SKM-1 (cell line): ENCODE results near the gene CLIC4.

Experiments
- DNase-seq: peaks from one replicate; lab custom pipeline; 2025; ENCODE audit not compliant: unreplicated experiment; lab: John Stamatoyannopoulos, UW

CLIC4 gene

DNA sequence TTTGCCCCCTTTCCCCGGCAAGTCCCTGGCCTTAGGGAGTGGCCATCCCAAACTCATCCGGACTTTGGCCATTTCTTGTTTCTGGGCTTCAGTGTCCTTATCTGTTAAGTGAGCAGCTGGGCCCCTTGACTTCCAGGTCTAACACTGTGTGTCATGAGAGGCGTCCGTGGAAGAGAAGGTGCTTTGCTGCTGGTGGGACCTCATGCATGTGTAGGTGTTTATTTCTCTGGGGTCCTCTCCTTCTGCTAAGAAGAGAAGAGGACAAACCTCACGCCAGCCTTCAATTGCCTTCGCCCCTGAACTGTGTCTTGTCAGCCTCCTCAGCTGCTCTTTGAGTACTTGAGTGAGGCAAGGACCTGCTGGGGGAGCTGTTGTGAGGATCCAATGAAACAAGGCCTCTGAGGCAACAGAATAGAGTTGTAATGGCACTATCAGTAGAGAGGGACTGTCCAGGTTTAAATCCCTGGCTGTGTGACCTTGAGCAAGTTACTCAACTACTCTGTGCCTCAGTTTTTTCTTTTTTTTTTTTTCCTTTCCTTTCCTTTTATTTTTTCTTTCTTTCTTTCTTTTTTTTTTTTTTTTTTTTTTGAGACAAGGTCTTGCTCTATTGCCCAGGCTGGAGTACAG lies 112.4 kb downstream of the CLIC4 start:
- DNase-seq: no peak

DNA sequence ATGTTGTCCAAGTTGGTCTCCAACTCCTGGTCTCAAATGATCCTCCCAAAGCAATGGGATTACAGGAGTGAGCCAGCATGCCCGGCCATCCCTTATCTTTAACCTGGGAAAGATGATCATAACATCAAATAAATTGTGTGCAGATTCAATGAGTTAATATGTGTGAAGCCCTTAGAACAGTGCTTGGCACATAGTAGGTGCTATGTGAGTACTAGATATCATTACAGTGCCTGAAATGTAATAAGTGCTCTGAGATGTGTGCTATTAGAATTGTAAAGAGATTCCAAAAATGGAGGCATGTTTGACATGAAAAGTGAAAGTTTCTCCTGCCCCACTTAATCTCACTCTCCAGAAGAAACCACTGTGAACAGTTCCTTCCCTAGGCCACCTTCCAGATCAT lies 113.0 kb downstream of the CLIC4 start:
- DNase-seq: no peak

DNA sequence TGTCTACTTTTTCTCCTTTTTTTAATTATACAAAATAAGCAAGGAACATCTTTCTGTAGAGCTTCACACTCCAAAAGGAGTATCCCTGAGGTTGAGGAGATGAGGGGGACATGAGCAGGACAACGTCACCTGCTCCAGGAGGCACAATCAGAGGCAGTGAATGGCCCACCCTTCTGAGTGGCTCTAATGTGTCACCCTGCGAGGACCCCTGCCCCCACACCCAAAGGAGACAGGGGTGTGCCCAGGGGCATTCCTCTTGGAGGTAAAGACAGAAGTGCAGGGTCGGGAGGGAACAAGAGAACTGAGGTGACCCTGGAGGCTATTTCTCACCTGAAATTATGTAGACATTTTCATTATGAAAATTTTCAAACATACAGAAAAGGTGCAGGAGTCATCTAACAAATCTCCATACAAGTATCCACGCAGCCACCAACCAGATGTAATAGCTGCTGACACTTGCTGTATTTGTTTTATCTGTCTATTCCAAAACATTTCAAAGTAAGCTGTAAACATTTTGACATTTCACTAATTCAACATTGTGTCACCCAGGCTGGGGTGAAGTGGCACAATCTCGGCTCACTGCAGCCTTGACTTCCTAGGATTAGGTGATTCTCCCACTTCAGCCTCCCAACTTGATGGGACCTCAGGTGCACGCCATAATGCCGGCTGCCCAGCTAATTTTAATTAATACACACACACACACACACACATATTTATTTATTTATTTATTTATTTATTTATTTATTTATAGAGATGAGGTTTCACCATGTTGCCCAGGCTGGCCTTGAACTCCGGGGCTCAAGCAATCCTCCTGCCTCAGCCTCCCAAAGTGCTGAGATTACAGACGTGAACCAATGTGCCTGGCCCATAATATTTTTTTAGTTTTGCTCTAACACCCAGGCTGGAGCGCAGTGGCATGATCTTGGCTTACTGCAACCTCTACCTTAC lies 114.1 kb downstream of the CLIC4 start:
- no peak for DNase-seq

DNA sequence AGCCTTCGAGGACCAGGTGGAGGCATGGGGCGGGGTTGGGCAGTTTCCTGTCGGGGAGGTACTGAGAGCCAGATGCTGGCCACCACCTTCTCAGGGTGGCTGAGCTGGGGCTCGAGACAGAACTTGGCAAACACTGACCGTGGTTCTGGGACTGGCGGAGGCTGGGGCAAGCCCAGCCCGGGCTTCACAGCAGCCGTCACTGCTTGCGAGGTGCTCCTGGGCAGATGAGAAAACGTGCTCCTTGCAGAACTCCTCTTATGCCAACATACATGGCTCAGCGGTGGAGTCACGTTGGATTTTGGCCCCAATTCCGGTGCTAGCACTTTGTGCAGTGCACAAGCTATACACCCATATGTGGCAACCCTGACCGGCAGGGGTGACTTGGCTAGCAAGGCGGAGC lies 115.6 kb downstream of the CLIC4 start:
- DNase-seq: no peak

DNA sequence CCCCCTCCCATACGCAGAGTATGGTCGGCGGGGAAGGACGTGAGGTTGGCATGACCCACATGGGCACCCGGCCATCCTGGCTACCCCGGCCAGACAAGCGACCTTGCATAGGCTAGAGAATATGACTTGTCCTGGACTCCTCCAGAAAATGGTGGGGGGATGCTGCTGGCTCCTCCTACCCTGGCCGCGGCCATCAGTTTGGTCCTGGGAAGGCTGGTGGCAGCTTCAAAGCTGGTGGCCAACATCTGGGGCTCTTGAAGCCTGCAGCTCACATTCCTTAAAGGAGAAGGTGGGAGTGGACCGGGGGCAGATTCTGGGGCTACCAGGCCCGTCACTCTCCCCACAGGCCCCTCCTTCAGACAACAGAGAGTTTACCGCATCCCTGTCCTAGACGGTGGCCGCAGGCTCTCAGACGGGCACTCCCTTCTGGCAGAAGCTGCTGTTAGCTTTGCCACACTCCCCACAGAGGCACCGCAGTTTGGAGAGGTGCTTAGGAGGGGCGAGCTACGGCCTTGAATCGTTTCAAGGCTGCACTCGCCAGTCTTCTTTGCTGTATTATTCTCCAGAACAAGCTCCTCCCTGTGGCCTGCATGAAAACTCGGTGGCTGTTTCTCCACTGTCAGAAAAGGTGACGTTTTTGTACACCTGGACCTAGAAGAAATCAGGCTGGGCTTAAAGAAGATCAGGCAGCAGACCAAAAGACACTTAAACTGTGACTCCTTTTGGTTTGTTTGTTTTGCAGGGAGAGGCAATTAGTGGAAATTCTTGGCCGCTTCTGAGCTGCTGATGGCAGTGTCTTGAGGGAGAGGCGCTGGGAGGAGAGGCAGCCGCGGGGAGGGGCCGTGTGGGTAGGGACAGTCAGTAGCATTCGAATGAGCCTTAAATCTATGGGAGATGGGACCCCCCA lies 116.8 kb downstream of the CLIC4 start:
- DNase-seq: no peak

DNA sequence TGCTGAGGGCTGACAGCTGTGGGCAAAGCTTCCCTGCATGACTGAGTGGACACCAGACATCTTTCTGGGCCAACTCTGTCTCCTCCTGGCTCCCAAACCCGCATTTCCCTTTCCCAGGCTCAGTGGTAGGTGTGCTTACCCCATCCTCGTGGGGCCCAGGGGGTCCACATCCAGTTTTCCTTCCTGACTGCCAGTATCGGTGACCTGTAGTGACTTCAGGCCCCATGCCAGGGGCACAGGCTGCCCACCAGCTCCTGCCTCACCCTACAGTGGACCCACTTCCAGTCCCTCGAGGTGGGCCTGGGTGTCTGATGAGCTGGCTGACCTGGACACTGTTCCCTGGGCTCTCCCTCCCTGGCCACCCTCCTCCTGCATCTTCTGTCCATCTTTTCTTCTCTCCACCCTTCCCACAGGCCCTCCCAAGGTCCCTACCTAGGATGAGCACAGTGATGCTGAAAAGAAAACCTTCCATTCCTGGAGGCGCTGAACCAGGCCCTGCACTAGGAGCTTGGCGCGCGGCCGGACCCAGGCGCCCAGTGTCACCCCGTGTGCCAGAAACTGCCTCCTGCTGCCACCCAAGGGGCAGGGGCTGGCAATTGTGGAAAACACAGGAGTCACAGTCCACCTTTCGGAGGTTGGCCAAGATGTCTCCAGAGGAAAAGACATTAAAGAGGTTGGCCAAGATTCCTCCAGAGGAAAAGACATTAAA lies 117.7 kb downstream of the CLIC4 start:
- no peak for DNase-seq

DNA sequence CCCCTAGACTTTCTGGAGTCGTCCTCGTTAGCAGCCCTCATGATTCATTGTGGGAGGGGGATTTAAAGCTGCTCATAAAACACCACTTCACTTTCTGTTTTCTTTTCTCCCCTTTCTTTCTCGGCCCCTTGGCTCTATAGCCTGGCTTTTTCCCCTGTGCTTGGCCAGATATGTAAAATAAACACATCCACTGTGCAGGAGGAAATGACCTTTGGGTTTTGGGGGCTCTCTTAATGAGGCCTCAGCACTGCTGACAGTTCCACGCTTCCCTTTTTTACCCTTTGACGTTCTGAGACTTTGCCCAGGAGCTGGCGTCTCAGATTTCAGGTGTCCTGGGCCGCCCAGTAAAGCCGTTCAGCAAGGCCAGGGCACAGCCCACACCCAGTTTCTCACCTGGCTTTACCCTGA lies 119.1 kb downstream of the CLIC4 start:
- DNase-seq: no peak

DNA sequence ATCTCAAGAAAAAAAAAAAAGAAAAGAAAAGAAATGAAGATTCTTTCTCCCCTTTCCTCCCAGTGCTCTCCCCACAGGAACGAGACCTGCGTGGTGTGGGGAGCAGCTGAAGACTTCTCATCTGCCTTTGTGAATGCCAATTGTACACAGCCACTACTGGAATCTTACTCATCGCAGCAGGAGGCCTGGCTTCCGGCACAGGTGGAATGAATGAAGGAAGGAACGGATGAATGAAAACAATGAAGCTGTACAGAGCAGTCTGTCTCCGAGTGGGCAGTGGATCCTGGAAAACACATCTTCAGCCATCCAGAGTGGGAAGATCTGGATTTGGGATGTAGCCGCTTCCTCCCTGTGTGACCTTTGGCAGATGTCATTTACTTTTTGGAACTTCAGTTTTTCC lies 119.9 kb downstream of the CLIC4 start:
- DNase-seq: no peak

DNA sequence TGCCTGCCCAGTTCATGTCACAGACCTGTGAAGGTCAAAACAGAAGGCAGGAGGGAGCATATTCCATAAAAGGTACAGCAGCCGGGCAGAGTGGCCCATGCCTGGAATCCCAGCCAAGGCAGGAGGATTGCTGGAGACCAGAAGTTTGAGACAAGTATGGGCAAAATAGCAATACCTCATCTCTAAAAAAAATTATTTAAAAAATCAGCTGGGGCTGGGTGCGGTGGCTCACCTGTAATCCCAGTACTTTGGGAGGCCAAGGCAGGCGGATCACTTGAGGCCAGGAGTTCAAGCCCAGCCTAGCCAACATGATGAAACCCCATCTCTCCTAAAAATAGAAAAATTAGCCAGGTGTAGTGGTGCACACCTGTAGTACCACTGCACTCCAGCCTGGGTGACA lies 120.3 kb downstream of the CLIC4 start:
- DNase-seq: no peak

DNA sequence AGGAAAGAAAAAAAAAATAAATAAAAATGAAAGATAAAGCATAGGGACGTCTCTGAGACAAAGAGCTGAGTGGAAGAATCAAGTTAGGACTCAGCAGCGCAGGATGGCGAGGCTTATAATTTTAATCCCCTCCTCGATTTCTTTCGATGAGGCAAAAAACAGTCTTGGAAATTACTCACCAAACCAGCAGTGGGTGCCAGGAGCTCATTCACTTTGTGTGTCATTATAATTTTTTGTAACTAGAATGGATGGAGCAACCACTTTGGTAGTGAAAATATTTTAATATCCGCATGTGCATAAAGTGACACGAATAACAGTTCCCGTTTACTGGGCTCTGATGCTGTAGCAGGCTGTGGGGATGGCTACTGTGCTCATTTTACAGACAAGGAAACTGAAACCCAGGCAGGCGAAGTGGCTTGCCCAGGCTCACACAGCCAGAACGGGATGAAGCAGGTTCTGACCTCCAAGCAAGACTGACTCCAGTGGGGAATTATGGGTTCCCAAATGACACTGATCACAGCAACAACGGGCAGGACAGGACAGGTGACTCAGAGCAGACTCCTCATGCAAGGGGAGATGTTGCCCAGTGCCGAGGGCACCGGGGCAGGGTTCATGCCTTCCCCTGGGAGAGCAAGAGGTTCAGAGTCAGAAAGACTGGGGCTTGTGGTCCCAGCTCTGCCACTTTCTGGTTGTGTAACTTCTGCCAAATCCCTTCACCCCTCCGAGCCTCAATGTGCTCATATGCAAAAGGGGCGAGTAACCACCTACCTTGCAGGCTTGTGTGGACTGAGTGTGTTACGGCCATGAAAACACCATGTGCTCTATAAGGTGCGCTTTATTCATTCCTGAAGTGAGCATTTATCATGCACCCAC lies 121.2 kb downstream of the CLIC4 start:
- DNase-seq: no peak

DNA sequence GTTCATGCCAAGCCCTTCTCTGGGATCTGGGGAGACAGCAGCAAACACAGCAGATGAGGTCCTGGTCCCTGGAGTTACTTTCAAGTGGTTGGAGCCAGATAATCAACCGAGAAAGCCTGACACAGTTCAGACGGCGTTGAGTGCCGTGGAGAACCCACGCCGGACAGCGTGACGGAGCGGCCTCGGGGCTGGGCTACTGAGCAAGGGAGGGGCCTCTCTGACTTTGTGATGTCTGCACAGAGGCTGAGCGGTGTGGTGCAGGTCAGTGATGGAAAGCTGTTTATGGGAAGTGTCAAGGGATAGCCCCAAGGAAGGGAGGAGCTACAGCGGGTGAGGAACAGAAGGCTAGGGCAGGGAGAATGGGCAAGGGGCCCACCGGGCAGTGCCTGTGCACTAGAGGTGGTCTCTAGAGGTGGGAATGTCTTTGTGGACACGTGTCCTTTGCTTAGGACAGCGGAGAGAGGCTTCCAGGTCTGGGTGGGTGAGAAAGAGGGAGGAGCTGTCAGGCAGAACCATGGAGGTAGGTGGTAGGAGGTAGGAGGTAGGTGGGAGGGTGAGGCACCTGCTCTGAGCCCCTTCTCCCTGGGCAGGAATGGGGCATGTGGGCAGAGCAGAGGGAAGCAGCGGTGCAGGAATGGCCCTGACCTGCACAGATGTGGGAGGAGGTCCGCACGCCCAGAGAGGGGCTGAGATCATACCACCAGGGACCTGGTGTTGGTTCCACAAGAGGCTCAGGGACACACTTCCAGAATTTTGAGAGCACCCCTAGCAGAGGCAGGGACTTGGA lies 122.0 kb downstream of the CLIC4 start:
- DNase-seq: no peak

DNA sequence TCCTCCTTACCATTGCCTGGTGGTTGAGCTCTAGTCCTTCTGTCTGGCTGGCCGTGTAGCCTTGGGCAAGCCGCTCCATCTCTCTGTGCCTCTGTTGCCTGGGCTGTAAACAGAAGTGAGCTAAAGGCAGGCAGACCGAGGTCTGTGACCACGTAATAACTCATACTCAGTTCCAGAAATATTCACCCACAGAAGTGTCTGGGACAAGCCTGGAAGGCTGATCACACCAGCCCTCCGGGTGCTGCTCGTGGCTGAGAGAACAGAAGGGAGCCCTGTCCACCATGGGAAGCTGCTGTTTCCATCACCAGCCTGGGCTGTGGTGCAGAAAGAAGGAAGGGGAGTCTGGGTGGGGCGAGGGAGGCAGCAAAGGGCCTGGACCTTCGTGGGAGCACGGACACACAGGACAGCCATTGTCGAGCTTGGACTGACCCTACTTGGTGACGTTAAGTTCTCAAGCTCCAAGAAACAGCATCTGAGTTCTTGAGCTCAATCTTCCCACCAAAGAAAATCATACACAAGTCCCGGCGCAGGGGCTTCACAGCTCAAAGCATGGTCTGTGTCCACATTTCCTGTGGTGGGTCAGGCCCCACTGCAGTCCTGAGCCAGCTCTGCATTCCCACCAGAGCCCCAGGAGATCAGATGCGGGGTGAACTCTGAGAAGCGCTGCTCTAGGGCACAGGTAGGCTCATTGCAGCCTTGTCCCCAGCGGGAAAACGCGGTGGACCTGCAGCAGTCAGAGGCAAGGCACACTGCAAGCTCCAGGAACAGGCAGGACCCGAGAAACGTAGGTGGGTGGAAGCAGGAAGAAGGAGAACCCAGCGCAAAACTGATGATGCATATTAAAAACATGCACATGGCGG lies 123.0 kb downstream of the CLIC4 start:
- no peak for DNase-seq

DNA sequence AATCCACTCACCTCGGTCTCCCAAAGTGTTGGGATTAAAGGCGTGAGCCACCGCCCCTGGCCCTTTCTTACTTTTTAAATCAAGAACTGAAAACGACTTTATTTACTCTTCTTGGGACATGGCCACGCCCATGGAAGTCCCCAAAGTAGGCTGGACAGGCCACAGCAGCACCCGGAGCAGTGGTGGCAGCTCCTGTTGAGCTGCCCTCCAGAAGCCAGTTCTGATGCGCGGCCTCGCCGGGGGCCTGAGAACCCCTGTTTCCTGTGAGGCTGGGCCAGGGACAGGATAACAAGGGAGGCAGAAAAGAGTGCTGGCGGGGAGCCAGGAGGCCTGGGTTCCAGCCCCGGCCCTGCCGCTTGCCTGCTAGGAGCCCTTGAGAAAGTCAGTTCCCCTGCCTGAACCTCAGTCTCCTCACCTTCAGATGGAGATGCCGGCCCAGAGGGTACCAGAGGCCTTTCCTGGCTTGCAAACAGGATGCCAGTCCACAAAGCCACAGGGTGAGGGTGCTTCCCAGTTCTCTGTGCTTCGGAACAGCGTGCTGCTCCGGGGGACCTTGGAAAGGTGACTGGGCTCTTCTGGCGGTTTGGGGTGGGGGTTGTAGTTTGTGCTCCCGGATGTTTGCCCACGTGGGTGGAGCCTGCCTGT lies 125.4 kb downstream of the CLIC4 start:
- DNase-seq: no peak

DNA sequence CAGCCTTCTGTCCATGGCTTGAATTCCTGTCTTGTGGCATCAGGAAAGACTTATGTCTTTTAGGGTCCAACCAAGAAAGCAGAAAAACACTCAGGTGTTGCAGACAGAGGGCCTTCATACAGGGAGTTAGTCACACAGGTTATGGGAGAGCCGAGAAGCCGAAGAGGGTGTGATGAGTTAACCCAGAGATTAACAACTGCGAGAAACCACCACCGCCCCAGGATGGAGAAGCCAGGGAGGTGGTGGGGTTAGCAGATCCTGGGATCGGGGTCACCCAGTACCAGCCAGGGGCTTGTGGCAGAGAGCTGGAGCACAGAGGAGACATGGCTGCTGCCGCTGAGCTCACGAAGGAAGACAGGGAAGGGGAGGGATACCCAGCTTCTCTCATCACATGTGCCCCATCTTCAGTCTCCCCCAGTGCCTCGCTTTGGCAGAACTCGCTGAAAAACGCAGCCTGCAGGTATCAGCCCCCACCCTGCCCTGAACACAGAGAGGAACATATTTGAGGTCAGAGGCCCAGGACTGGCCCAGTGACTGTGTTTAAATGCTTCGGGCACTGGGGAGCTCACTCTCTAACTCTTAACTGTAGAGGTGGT lies 126.2 kb downstream of the CLIC4 start:
- no peak for DNase-seq

DNA sequence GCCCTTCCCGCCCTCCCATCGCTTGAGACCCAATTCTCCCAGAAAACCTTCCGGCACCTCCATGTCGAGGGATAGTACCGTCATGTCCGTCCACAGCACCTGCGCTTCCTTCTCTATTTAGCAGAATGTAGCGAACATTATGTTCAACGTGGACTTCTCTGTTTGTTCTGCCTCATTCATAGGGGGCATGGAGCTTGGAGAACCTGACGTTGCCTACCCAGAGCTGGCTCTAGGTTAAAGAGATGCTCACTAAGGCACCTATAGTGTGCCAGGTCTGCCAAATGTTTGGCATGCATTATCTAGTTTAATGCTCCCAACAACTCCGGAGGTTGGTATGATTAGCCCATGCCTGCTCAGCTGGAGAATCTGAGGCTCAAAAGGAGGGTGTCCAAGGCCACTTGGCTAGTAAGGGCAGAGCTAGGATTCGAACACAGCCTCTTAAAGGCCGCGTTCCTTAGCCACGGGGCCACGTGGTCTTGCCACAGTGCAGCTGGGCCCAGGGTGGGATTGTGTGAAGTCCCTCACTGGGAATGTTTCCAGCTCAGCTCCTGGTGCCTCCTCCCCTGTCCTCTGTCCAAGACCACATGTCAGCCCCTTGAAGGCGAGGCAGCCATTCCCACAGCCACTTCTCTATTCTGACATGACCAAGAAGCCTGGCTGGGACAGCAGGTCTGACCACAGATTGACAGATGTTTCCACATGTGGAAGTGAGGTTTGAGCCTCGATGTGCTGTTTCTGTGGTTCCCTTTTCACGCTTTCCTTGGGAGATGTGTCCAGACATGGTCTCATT lies 127.0 kb downstream of the CLIC4 start:
- DNase-seq: peak; percentile 76

DNA sequence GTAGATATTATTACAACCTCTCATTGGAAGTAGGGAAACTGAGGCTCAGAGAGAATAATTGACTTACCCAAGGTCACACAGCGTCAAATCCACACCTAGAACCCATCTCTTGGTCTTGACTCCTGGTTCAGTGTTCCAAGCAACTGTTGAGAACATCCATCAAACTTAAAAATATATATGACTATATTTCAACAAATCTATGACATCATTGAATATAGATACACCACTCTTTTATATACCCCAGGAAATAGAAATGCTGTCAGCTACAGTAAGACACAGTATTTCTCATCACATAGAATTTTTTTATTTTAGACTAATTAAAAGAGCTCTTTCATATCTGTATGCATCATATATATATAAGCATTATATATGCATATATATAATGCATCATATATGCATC lies 127.9 kb downstream of the CLIC4 start:
- DNase-seq: no peak

DNA sequence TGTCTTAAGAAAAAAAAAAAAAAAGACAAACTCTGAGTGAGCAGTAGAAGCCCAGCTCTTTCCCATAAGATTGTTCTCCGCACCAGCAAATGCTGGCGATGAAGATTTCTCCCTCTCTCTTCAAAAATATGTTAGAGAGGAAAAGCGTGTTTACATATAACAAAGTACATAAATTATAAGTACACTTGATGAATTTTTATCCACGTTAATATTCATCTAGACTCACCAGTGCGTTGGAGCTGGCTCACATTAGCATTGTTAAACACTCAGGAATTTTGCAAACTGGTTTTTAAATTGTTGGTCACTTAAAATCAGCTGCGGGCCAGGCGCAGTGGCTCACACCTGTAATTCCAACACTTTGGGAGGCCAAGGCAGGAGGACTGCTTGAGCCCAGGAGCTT lies 128.8 kb downstream of the CLIC4 start:
- no peak for DNase-seq
